HepG2 (cell line): ENCODE measurements around the gene RRAGA. TPM values are rescaled to one million over a fixed set of nuclear protein-coding genes. Genes with fewer than 3 reads are reported as not detected.

Source experiments
- ATAC-seq: fragments of 200-7000 bp; cut with Tn5 transposase; 3 replicates; pipeline ENCODE4 v1.9.1; 2020; ENCODE audit warnings: mild to moderate bottlenecking, moderate library complexity
- BruUV-seq: library from RNA; stranded (reverse); fragments of 400-500 nt; replicated peaks from 2 replicates; lab custom pipeline; 2021; lab: Mats Ljungman, UMichigan
- CTCF ChIA-PET: fragments of 300-600 bp; formaldehyde crosslinking; extraction: SDS; loops from one replicate; lab custom pipeline; 2021; ENCODE audit warnings: low total read pairs, inconsistent platforms, low intra/inter-chr PET ratio; lab: Yijun Ruan, JAX
- POLR2A ChIA-PET: fragments of 350-600 bp; sonication (Branson Sonifier 250); formaldehyde crosslinking; loops from one replicate; lab custom pipeline; 2020; ENCODE audit warnings: antibody characterized with exemption, inconsistent platforms; lab: Yijun Ruan, JAX
- DNase-seq: peaks from one replicate; pipeline ENCODE4 v3.0.0-alpha.2; 2015; ENCODE audit warnings: low spot score
- FAIRE-seq: peaks from 3 replicates; lab custom pipeline; 2011; peaks lifted over from hg19 to GRCh38; lab: Jason Lieb, UNC
- H2AFZ ChIP-seq: one replicate; pipeline ENCODE4 v1.6.1; 2011; ENCODE audit warnings: low read length, inconsistent platforms
- H3K27ac ChIP-seq: fragments of 300-600 bp; 3 replicates; pipeline ENCODE4 v1.8.0; 2011; ENCODE audit warnings: mixed run types, mild to moderate bottlenecking, mixed read lengths, low read length, inconsistent platforms; ENCODE audit not compliant: insufficient read depth; ENCODE audit errors: extremely low read length
- H3K27me3 ChIP-seq, 2 experiments: fragments of 200-600 bp in 1 of 2; 2 replicates in 1 of 2; 3 replicates in 1 of 2; pipeline versions ENCODE4 v1.6.0 to v1.8.0; 2011; ENCODE audit warnings: low read length in 2 of 2, mild to moderate bottlenecking in 2 of 2, moderate library complexity in 2 of 2, inconsistent platforms in 1 of 2; ENCODE audit not compliant: insufficient read depth in 2 of 2, control insufficient read depth in 1 of 2
- H3K36me3 ChIP-seq, 2 experiments: fragments of 200-600 bp in 1 of 2; replicated peaks in 1 of 2; 2 replicates in 1 of 2; 3 replicates in 1 of 2; pipeline versions ENCODE4 v1.5.1 to v1.8.0; 2011; ENCODE audit warnings: low read length in 2 of 2, inconsistent platforms in 1 of 2; ENCODE audit not compliant: insufficient read depth in 2 of 2, control insufficient read depth in 1 of 2
- H3K4me1 ChIP-seq: 2 replicates; pipeline ENCODE4 v1.5.1; 2012; ENCODE audit warnings: low read length, inconsistent platforms; ENCODE audit not compliant: insufficient read depth
- H3K4me2 ChIP-seq: 2 replicates; pipeline ENCODE4 v1.6.0; 2011; ENCODE audit warnings: low read depth, low read length, inconsistent platforms
- H3K4me3 ChIP-seq, 3 experiments: fragments of 200-600 bp in 1 of 3; sonication (generic), shearing (Covaris generic) in 1 of 3; replicated peaks in 1 of 3; 2 replicates each; pipeline ENCODE4 v1.5.1; 2011 to 2016; ENCODE audit warnings: low read length in 3 of 3, inconsistent platforms in 2 of 3, low read depth in 2 of 3, mild to moderate bottlenecking in 2 of 3, control low read depth in 1 of 3, mixed read lengths in 1 of 3; ENCODE audit not compliant: insufficient read depth in 1 of 3
- H3K79me2 ChIP-seq: one replicate; pipeline ENCODE4 v1.6.1; 2011; ENCODE audit warnings: low read length, inconsistent platforms; ENCODE audit not compliant: insufficient read depth
- H3K9ac ChIP-seq: 2 replicates; pipeline ENCODE4 v1.6.0; 2011; ENCODE audit warnings: mild to moderate bottlenecking, low read depth, low read length, inconsistent platforms; ENCODE audit not compliant: insufficient read depth
- H3K9me3 ChIP-seq: 2 replicates; pipeline ENCODE4 v1.5.1; 2012; ENCODE audit warnings: mild to moderate bottlenecking, low read length
- H4K20me1 ChIP-seq: 2 replicates; pipeline ENCODE4 v1.6.0; 2011; ENCODE audit warnings: inconsistent platforms, mild to moderate bottlenecking, low read length, moderate library complexity; ENCODE audit not compliant: insufficient read depth
- ATAD3A ChIP-seq: sonication (generic); formaldehyde crosslinking; IDR thresholded peaks from 2 replicates; pipeline ENCODE4 v1.4.0; 2020; ENCODE audit warnings: missing genetic modification reagents
- DR1 ChIP-seq: sonication (generic); formaldehyde crosslinking; IDR thresholded peaks from 2 replicates; pipeline ENCODE4 v1.8.0; 2021; ENCODE audit warnings: mild to moderate bottlenecking, missing genetic modification reagents, inconsistent platforms
- JDP2 ChIP-seq: sonication (generic); formaldehyde crosslinking; IDR thresholded peaks from 2 replicates; pipeline ENCODE4 v1.8.1; 2022; ENCODE audit warnings: missing genetic modification reagents, borderline replicate concordance
- KDM6A ChIP-seq: IDR thresholded peaks from 2 replicates; pipeline ENCODE4 v1.6.1; 2016; ENCODE audit warnings: low read depth
- SIX4 ChIP-seq: sonication (generic); formaldehyde crosslinking; IDR thresholded peaks from 2 replicates; pipeline ENCODE4 v1.4.0; 2020; ENCODE audit warnings: missing genetic modification reagents
- TOE1 ChIP-seq: sonication (generic); formaldehyde crosslinking; IDR thresholded peaks from 2 replicates; pipeline ENCODE4 v1.4.0; 2020; ENCODE audit warnings: mild to moderate bottlenecking, missing genetic modification reagents
- XRCC5 ChIP-seq: fragments of 200-400 bp; formaldehyde crosslinking; optimal IDR thresholded peaks from 2 replicates; pipeline ENCODE3; 2017; ENCODE audit warnings: mild to moderate bottlenecking, low read length
- ZBTB1 ChIP-seq: sonication (generic); formaldehyde crosslinking; IDR thresholded peaks from 2 replicates; pipeline ENCODE4 v1.4.0; 2020; ENCODE audit warnings: missing genetic modification reagents, borderline replicate concordance
- ZNF136 ChIP-seq: sonication (generic); formaldehyde crosslinking; IDR thresholded peaks from 2 replicates; pipeline ENCODE4 v1.8.1; 2022; ENCODE audit warnings: low read depth, mild to moderate bottlenecking, moderate library complexity, missing genetic modification reagents
- ZNF180 ChIP-seq: sonication (generic); formaldehyde crosslinking; IDR thresholded peaks from 2 replicates; pipeline ENCODE4 v1.4.0; 2020; ENCODE audit warnings: low read depth, missing genetic modification reagents, borderline replicate concordance
- ZNF205 ChIP-seq: IDR thresholded peaks from 2 replicates; pipeline ENCODE4 v1.6.1; 2018; ENCODE audit warnings: missing biosample characterization, missing genetic modification reagents
- ZNF263 ChIP-seq: sonication (generic); formaldehyde crosslinking; IDR thresholded peaks from 2 replicates; pipeline ENCODE4 v1.4.0; 2020; ENCODE audit warnings: missing genetic modification reagents
- ZNF274 ChIP-seq: sonication (generic); formaldehyde crosslinking; IDR thresholded peaks from 2 replicates; pipeline ENCODE4 v1.5.1; 2020; ENCODE audit warnings: mild to moderate bottlenecking, missing genetic modification reagents
- ZNF331 ChIP-seq: sonication (generic); formaldehyde crosslinking; IDR thresholded peaks from 2 replicates; pipeline ENCODE4 v1.4.0; 2020; ENCODE audit warnings: missing genetic modification reagents
- ZNF737 ChIP-seq: sonication (generic); formaldehyde crosslinking; IDR thresholded peaks from 2 replicates; pipeline ENCODE4 v1.5.0; 2020; ENCODE audit warnings: missing genetic modification reagents, mild to moderate bottlenecking, borderline replicate concordance
- ZNF761 ChIP-seq: sonication (generic); formaldehyde crosslinking; conservative IDR thresholded peaks from 2 replicates; pipeline ENCODE4 v1.4.0; 2020; ENCODE audit warnings: mild to moderate bottlenecking, missing genetic modification reagents
- ZNF777 ChIP-seq: sonication (generic); formaldehyde crosslinking; IDR thresholded peaks from 2 replicates; pipeline ENCODE4 v1.4.0; 2020; ENCODE audit warnings: missing genetic modification reagents
- WGBS: methylation state at CpG from one replicate; pipeline ENCODE4 v1.1.6; 2017; ENCODE audit warnings: low lambda C conversion rate; 5-methylcytosine and 5-hydroxymethylcytosine counted together
- in situ Hi-C: cut with HindIII; loops from 2 replicates; pipeline ENCODE4 v1.10.0; 2017; ENCODE audit warnings: low pct_unique_long_range_greater_than_20kb; ENCODE audit not compliant: extremely low pct_ligation_motif_present
- intact Hi-C: fragments of 100-400 bp; cut with micrococcal nuclease; formaldehyde crosslinking; loops from one replicate; pipeline ENCODE4 v1.10.0; 2022; ENCODE audit not compliant: unreplicated experiment
- polyA plus RNA-seq, 8 experiments: library from polyadenylated mRNA; depleted of rRNA in 3 of 8; stranded (reverse) in 7 of 8; unstranded in 1 of 8; fragments of >200 nt; fragmentation: Illumina TruSeq in 4 of 8; extraction: Trizol in 4 of 8; gene quantifications; 2 replicates each; pipeline versions ENCODE4 v1.2.1 to v1.2.3, GENCODE V29; 2011 to 2016; ENCODE audit warnings: low read depth in 4 of 8, missing spikeins in 1 of 8, mixed read lengths in 1 of 8; ENCODE audit not compliant: insufficient read depth in 1 of 8
- total RNA-seq, 5 experiments: library from RNA; depleted of rRNA; stranded (reverse); fragments of >200 nt; fragmentation: Illumina TruSeq; extraction: Trizol; gene quantifications; 2 replicates each; pipeline ENCODE4 v1.2.3, GENCODE V29; 2016; ENCODE audit warnings: low read depth in 1 of 5
- TF ChIP-seq, protein P1 (sequence below): sonication (generic); formaldehyde crosslinking; IDR thresholded peaks from 2 replicates; pipeline ENCODE4 v1.4.0; 2020; ENCODE audit warnings: missing genetic modification reagents
- TF ChIP-seq, protein P2 (sequence below): sonication (generic); formaldehyde crosslinking; IDR thresholded peaks from 2 replicates; pipeline ENCODE4 v1.8.1; 2022; ENCODE audit warnings: low read depth, mild to moderate bottlenecking, missing genetic modification reagents

Gene RRAGA
- total and polyA plus RNA-seq, 2 of the 13 experiments (the other 11 are each of a cell fraction or from before 2014, with no cell fraction given): 37.5 to 118 TPM

GRCh38 chr9:19032406-19032805 lies 16.8 kb upstream of the RRAGA start:
- no peak overlapping the region for H3K27ac ChIP-seq
- no peaks in the 10 kb centered on the region for H3K79me2 ChIP-seq
- in situ Hi-C loops (loop anchor here (25.0 kb wide), 1 partner anchor 1220 kb away; no protein-coding TSS in a partner anchor), intact Hi-C loops (no loop called here)
- no TSS peak for BruUV-seq
- no peaks in the 10 kb centered on the region for H3K4me1 ChIP-seq
- no peak overlapping the region for H3K4me2 ChIP-seq
- H4K20me1 ChIP-seq: no peaks in the 10 kb centered on the region
- H3K4me3 ChIP-seq: no peak overlapping the region
- POLR2A ChIA-PET: no interaction called here
- no peak for DNase-seq
- WGBS: 67% methylated on average over 11 of the region's 14 CpGs
- no peak overlapping the region for H3K9ac ChIP-seq
- CTCF ChIA-PET: no interaction called here
- H3K36me3 ChIP-seq: no peaks in the 10 kb centered on the region
- no peaks in the 10 kb centered on the region for H3K9me3 ChIP-seq
- no peak overlapping the region for H2AFZ ChIP-seq
- H3K27me3 ChIP-seq: peaks cover 0 to 5% of the 10 kb centered on the region in 2 experiments; a peak in 1 of 5 replicates
- FAIRE-seq: no peak
- TF ChIP-seq DR1 (no peak), ZNF274 (CRISPR knock-in tag) (no peak), ZNF180 (CRISPR knock-in tag) (no peak), ZBTB1 (CRISPR knock-in tag) (no peak), JDP2 (CRISPR knock-in tag) (no peak), KDM6A (no peak), ZNF263 (CRISPR knock-in tag) (no peak), SIX4 (CRISPR knock-in tag) (no peak), ZNF761 (no peak), XRCC5 (no peak), ZNF777 (no peak), ZNF737 (CRISPR knock-in tag) (no peak), ZNF331 (CRISPR knock-in tag) (no peak), ATAD3A (CRISPR knock-in tag) (no peak), TOE1 (no peak), ZNF205 (CRISPR knock-in tag) (no peak), ZNF136 (CRISPR knock-in tag) (no peak)
- TF ChIP-seq, protein P1, sequence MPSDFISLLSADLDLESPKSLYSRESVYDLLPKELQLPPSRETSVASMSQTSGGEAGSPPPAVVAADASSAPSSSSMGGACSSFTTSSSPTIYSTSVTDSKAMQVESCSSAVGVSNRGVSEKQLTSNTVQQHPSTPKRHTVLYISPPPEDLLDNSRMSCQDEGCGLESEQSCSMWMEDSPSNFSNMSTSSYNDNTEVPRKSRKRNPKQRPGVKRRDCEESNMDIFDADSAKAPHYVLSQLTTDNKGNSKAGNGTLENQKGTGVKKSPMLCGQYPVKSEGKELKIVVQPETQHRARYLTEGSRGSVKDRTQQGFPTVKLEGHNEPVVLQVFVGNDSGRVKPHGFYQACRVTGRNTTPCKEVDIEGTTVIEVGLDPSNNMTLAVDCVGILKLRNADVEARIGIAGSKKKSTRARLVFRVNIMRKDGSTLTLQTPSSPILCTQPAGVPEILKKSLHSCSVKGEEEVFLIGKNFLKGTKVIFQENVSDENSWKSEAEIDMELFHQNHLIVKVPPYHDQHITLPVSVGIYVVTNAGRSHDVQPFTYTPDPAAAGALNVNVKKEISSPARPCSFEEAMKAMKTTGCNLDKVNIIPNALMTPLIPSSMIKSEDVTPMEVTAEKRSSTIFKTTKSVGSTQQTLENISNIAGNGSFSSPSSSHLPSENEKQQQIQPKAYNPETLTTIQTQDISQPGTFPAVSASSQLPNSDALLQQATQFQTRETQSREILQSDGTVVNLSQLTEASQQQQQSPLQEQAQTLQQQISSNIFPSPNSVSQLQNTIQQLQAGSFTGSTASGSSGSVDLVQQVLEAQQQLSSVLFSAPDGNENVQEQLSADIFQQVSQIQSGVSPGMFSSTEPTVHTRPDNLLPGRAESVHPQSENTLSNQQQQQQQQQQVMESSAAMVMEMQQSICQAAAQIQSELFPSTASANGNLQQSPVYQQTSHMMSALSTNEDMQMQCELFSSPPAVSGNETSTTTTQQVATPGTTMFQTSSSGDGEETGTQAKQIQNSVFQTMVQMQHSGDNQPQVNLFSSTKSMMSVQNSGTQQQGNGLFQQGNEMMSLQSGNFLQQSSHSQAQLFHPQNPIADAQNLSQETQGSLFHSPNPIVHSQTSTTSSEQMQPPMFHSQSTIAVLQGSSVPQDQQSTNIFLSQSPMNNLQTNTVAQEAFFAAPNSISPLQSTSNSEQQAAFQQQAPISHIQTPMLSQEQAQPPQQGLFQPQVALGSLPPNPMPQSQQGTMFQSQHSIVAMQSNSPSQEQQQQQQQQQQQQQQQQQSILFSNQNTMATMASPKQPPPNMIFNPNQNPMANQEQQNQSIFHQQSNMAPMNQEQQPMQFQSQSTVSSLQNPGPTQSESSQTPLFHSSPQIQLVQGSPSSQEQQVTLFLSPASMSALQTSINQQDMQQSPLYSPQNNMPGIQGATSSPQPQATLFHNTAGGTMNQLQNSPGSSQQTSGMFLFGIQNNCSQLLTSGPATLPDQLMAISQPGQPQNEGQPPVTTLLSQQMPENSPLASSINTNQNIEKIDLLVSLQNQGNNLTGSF (CRISPR knock-in tag): no peak
- TF ChIP-seq, protein P2, sequence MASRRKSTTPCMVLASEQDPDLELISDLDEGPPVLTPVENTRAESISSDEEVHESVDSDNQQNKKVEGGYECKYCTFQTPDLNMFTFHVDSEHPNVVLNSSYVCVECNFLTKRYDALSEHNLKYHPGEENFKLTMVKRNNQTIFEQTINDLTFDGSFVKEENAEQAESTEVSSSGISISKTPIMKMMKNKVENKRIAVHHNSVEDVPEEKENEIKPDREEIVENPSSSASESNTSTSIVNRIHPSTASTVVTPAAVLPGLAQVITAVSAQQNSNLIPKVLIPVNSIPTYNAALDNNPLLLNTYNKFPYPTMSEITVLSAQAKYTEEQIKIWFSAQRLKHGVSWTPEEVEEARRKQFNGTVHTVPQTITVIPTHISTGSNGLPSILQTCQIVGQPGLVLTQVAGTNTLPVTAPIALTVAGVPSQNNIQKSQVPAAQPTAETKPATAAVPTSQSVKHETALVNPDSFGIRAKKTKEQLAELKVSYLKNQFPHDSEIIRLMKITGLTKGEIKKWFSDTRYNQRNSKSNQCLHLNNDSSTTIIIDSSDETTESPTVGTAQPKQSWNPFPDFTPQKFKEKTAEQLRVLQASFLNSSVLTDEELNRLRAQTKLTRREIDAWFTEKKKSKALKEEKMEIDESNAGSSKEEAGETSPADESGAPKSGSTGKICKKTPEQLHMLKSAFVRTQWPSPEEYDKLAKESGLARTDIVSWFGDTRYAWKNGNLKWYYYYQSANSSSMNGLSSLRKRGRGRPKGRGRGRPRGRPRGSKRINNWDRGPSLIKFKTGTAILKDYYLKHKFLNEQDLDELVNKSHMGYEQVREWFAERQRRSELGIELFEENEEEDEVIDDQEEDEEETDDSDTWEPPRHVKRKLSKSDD: no peak
- no peak for ATAC-seq
